ENCODE measurements around the gene MKX.
"Not testable (repeated sequence)": the region's sequence is repeated elsewhere in the genome, so short reads cannot be mapped to it uniquely, and the experiment has no call there.

Gene MKX

DNA sequence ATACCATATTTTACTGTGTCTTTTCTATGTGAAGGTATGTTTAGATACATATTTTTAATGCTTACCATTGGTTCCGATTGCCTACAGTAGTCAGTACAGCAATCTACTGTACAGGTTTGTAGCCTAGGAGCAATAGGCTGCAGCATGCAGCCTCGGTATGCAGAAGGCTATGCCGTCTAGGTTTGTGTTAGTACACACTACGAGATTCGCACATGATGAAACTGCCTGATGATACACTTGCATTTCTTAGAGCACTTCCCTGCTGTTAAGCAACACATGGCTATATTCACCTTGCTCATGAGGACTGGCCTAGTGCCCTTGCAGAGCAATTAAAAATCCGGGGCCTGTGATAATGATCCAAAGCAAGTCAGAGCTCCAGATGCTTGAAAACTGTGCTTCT is 62.4 kb downstream of the MKX start:
- no peaks in the 10 kb centered on the region for H3K9me3 ChIP-seq (ENCODE audit: insufficient read depth, low read depth, low read length)
- H3F3A ChIP-seq (ENCODE audit: low read depth) = no peaks in the 10 kb centered on the region
- H3K36me3 ChIP-seq (ENCODE audit: insufficient read depth, low read length) = no peaks in the 10 kb centered on the region
- no peak overlapping the region for H2AFZ ChIP-seq (ENCODE audit: low read length)
- H4K20me1 ChIP-seq (ENCODE audit: insufficient read depth, low read length, poor library complexity, severe bottlenecking) = no peaks in the 10 kb centered on the region
- H3K9ac ChIP-seq (ENCODE audit: low read depth, low read length, poor library complexity, severe bottlenecking) = no peak overlapping the region
- peaks cover 6% of the 10 kb centered on the region for H3K4me1 ChIP-seq (ENCODE audit: insufficient read depth, low read length, poor library complexity, severe bottlenecking)
- H3K27me3 ChIP-seq (ENCODE audit: insufficient read depth, low read length, poor library complexity, severe bottlenecking) = no peaks in the 10 kb centered on the region
- TF ChIP-seq EZH2phosphoT487 (IDR thresholded peaks at IDR 0.05; ENCODE audit: borderline replicate concordance) (no peak), CTCF (conservative IDR thresholded peaks at IDR 0.05; ENCODE audit: low read length) (no peak)
- no peaks in the 10 kb centered on the region for H3K9me2 ChIP-seq (replicated peaks; ENCODE audit: low read depth, low read length)
- H3K4me2 ChIP-seq (ENCODE audit: low read depth, low read length, poor library complexity, severe bottlenecking) = no peak overlapping the region
- H3K79me2 ChIP-seq (ENCODE audit: insufficient read depth, low read length) = no peaks in the 10 kb centered on the region
- H3K4me3 ChIP-seq (ENCODE audit: low read length, poor library complexity, severe bottlenecking) = no peak overlapping the region

DNA sequence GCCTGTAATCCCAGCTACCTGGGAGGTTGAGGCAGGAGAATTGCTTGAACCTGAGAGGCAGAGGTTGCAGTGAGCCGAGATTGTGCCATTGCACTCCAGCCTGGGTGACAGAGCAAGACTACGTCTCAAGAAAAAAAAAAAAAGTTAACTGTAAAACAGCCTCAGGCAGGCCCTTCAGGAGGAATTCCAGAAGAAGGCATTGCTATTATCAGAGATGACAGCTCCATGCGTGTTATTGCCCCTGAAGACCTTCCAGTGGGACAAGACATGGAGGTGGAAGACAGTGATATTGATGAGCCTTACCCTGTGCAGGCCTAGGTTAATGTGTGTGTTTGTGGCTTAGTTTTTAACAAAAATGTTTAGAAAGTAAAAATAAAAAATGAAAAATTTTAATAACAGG is 63.8 kb downstream of the MKX start:
- H4K20me1 ChIP-seq (ENCODE audit: insufficient read depth, low read length, poor library complexity, severe bottlenecking); H3F3A ChIP-seq (ENCODE audit: low read depth); H3K4me1 ChIP-seq (ENCODE audit: insufficient read depth, low read length, poor library complexity, severe bottlenecking); H3K36me3 ChIP-seq (ENCODE audit: insufficient read depth, low read length); H3K9me2 ChIP-seq (replicated peaks; ENCODE audit: low read depth, low read length); H3K27me3 ChIP-seq (ENCODE audit: insufficient read depth, low read length, poor library complexity, severe bottlenecking); H2AFZ ChIP-seq (ENCODE audit: low read length); H3K79me2 ChIP-seq (ENCODE audit: insufficient read depth, low read length); H3K4me2 ChIP-seq (ENCODE audit: low read depth, low read length, poor library complexity, severe bottlenecking); H3K4me3 ChIP-seq (ENCODE audit: low read length, poor library complexity, severe bottlenecking); H3K9ac ChIP-seq (ENCODE audit: low read depth, low read length, poor library complexity, severe bottlenecking); H3K9me3 ChIP-seq (ENCODE audit: insufficient read depth, low read depth, low read length): not testable (repeated sequence)

GRCh38 chr10:27680691-27681605 is 64.7 kb downstream of the MKX start:
- H3K4me3 ChIP-seq (ENCODE audit: low read length, poor library complexity, severe bottlenecking) = no peak overlapping the region
- H3F3A ChIP-seq (ENCODE audit: low read depth) = no peaks in the 10 kb centered on the region
- H3K9ac ChIP-seq (ENCODE audit: low read depth, low read length, poor library complexity, severe bottlenecking) = no peak overlapping the region
- no peak overlapping the region for H3K4me2 ChIP-seq (ENCODE audit: low read depth, low read length, poor library complexity, severe bottlenecking)
- H2AFZ ChIP-seq (ENCODE audit: low read length) = no peak overlapping the region
- H3K79me2 ChIP-seq (ENCODE audit: insufficient read depth, low read length) = no peaks in the 10 kb centered on the region
- no peaks in the 10 kb centered on the region for H3K27me3 ChIP-seq (ENCODE audit: insufficient read depth, low read length, poor library complexity, severe bottlenecking)
- H3K4me1 ChIP-seq (ENCODE audit: insufficient read depth, low read length, poor library complexity, severe bottlenecking) = peaks cover 3% of the 10 kb centered on the region
- TF ChIP-seq EZH2phosphoT487 (IDR thresholded peaks at IDR 0.05; ENCODE audit: borderline replicate concordance) (no peak), CTCF (conservative IDR thresholded peaks at IDR 0.05; ENCODE audit: low read length) (no peak)
- H3K9me2 ChIP-seq (replicated peaks; ENCODE audit: low read depth, low read length) = no peaks in the 10 kb centered on the region
- no peaks in the 10 kb centered on the region for H4K20me1 ChIP-seq (ENCODE audit: insufficient read depth, low read length, poor library complexity, severe bottlenecking)
- H3K9me3 ChIP-seq (ENCODE audit: insufficient read depth, low read depth, low read length) = no peaks in the 10 kb centered on the region
- no peaks in the 10 kb centered on the region for H3K36me3 ChIP-seq (ENCODE audit: insufficient read depth, low read length)
